Measurements from ENCODE around the gene LRRC8C. TPM values are rescaled to one million over a fixed set of nuclear protein-coding genes. Genes with fewer than 3 reads are reported as not detected.

The LRRC8C gene
- total and polyA plus RNA-seq, 2 experiments from 2014 or later: 0.89 to 3.9 TPM

DNA sequence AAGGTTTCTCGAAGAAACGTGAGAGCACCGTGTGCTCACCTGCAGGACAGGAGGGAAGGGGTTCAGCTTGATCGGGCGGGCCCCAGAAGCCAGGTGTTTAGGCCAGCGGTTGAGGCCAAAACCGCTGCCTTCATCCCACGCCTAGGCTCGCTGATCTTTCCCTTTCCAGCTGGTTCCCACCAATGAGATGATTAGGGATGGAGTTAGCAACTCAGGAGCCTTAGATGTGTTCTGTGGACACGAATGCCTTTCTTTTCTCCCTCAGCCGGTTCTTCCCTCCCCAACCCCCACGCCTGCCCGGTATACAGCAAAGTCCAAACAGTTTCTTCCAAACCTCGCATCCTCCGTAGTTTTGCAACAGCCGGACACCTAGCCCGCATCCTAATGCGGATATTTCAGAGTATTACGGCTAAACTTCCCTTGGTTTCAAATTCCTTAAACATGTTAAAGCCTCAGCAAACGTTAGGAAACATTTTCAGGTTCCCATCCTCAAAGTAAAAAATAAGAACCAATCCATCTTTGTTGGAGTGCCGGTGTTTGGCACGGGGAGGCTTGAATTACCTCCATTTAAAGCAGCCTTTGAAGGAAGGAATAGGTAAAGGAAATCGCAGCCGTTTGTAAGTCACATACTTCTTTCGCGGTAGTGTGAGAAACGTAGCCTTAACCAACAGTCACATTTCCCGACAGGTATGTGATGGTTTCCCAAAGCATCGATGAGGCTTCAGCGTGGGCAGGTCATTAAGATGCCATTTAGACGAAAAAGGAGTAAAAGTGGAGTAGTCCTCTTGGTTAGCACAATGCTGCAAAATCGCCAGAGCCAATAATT, 1.1 kb downstream of the LRRC8C start:
- no peaks in the 10 kb centered on the region for H3K79me2 ChIP-seq (replicated peaks; ENCODE audit: insufficient read depth)
- ATAC-seq: peak; percentile 38

DNA sequence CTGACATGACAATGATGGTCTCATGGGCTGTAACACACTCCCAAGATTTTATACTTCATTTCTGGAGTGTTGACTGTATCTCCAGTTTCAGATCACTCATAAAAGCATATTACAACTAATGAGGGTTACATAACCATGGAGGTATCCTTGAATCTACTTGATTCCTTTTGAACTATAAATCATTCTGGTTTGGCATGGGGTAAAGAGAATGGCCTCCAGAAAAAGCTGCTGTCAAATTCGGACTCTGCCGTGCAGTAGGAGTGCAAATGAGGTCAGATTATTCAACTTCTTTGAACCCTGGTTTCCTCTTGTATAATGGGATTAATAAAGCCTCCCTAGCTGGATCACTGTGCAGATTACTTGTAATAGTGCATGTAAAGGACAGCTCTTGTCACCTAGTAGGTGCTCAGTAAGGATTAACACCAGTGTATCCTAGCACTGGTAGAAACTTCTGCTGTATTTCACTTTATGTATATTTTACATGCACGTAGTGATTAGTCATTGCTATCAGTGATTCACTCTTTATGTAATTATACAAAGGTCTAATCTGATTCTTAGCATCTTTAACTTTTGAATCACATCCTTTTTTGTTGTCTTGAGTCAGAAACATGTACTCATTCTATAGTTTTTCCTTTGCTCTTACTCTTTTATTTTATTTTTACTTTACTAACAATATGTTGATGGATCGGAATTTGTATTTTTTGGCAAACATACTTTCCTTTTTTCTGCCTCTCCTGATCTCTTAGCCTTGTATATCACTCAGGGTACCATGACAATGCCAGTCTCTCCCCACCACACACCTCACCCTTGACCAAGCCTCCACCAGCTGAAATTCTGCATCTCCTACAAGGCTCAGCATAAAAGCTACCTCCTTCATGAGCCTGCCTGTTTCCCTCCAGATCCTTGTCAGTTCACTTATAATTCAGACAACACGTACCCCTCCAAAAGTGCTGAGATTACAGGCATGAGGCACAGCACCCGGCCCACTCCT, 3.2 kb downstream of the LRRC8C start:
- DNase-seq (ENCODE audit: low spot score) (no peak), ATAC-seq (no peak)
- no peak overlapping the region for H3K4me2 ChIP-seq
- no peaks in the 10 kb centered on the region for H3K9me2 ChIP-seq (ENCODE audit: insufficient read depth)
- H3K4me1 ChIP-seq (ENCODE audit: insufficient read depth): peaks cover 18% of the 10 kb centered on the region
- Mint-ChIP-seq H3K27ac (no peak overlapping the region), H3K4me3 (no peak overlapping the region), H3K27me3 (ENCODE audit: insufficient read depth, low read depth, poor library complexity) (peaks cover 19% of the 10 kb centered on the region), H3K9me3 (no peaks in the 10 kb centered on the region), H3K4me1 (peaks cover 18% of the 10 kb centered on the region), H3K36me3 (ENCODE audit: low read depth) (no peaks in the 10 kb centered on the region)
- H3K36me3 ChIP-seq (ENCODE audit: insufficient read depth): no peaks in the 10 kb centered on the region
- H3K27ac ChIP-seq (ENCODE audit: low read depth): no peak overlapping the region
- H3F3A ChIP-seq (replicated peaks; ENCODE audit: low read depth): 0 out of 2 replicates have a peak, but pooled peaks cover 5% of the 10 kb centered on the region
- no peaks in the 10 kb centered on the region for H3K79me2 ChIP-seq (replicated peaks; ENCODE audit: insufficient read depth)
- H2AFZ ChIP-seq: no peak overlapping the region
- no peak overlapping the region for H3K4me3 ChIP-seq
- H4K20me1 ChIP-seq (replicated peaks; ENCODE audit: insufficient read depth): no peaks in the 10 kb centered on the region
- peaks cover 42% of the 10 kb centered on the region for H3K27me3 ChIP-seq (ENCODE audit: insufficient read depth)
- TF ChIP-seq, protein P1, sequence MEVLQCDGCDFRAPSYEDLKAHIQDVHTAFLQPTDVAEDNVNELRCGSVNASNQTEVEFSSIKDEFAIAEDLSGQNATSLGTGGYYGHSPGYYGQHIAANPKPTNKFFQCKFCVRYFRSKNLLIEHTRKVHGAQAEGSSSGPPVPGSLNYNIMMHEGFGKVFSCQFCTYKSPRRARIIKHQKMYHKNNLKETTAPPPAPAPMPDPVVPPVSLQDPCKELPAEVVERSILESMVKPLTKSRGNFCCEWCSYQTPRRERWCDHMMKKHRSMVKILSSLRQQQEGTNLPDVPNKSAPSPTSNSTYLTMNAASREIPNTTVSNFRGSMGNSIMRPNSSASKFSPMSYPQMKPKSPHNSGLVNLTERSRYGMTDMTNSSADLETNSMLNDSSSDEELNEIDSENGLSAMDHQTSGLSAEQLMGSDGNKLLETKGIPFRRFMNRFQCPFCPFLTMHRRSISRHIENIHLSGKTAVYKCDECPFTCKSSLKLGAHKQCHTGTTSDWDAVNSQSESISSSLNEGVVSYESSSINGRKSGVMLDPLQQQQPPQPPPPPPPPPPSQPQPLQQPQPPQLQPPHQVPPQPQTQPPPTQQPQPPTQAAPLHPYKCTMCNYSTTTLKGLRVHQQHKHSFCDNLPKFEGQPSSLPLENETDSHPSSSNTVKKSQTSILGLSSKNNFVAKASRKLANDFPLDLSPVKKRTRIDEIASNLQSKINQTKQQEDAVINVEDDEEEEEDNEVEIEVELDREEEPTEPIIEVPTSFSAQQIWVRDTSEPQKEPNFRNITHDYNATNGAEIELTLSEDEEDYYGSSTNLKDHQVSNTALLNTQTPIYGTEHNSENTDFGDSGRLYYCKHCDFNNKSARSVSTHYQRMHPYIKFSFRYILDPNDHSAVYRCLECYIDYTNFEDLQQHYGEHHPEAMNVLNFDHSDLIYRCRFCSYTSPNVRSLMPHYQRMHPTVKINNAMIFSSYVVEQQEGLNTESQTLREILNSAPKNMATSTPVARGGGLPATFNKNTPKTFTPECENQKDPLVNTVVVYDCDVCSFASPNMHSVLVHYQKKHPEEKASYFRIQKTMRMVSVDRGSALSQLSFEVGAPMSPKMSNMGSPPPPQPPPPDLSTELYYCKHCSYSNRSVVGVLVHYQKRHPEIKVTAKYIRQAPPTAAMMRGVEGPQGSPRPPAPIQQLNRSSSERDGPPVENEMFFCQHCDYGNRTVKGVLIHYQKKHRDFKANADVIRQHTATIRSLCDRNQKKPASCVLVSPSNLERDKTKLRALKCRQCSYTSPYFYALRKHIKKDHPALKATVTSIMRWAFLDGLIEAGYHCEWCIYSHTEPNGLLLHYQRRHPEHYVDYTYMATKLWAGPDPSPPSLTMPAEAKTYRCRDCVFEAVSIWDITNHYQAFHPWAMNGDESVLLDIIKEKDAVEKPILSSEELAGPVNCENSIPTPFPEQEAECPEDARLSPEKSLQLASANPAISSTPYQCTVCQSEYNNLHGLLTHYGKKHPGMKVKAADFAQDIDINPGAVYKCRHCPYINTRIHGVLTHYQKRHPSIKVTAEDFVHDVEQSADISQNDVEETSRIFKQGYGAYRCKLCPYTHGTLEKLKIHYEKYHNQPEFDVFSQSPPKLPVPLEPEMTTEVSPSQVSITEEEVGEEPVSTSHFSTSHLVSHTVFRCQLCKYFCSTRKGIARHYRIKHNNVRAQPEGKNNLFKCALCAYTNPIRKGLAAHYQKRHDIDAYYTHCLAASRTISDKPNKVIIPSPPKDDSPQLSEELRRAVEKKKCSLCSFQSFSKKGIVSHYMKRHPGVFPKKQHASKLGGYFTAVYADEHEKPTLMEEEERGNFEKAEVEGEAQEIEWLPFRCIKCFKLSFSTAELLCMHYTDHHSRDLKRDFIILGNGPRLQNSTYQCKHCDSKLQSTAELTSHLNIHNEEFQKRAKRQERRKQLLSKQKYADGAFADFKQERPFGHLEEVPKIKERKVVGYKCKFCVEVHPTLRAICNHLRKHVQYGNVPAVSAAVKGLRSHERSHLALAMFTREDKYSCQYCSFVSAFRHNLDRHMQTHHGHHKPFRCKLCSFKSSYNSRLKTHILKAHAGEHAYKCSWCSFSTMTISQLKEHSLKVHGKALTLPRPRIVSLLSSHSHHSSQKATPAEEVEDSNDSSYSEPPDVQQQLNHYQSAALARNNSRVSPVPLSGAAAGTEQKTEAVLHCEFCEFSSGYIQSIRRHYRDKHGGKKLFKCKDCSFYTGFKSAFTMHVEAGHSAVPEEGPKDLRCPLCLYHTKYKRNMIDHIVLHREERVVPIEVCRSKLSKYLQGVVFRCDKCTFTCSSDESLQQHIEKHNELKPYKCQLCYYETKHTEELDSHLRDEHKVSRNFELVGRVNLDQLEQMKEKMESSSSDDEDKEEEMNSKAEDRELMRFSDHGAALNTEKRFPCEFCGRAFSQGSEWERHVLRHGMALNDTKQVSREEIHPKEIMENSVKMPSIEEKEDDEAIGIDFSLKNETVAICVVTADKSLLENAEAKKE (CRISPR knock-in tag; IDR thresholded peaks at IDR 0.05): no peak
- no peak for TF ChIP-seq NANOG (IDR thresholded peaks at IDR 0.05; ENCODE audit: borderline replicate concordance)
- TF ChIP-seq EZH2phosphoT487 (IDR thresholded peaks at IDR 0.05; ENCODE audit: unreplicated experiment): no peak
- TF ChIP-seq CREB1 (CRISPR knock-in tag; IDR thresholded peaks at IDR 0.05; ENCODE audit: low read depth): no peak
- TF ChIP-seq ZNF331 (CRISPR knock-in tag; IDR thresholded peaks at IDR 0.05; ENCODE audit: low read depth): no peak
- TF ChIP-seq, protein P2, sequence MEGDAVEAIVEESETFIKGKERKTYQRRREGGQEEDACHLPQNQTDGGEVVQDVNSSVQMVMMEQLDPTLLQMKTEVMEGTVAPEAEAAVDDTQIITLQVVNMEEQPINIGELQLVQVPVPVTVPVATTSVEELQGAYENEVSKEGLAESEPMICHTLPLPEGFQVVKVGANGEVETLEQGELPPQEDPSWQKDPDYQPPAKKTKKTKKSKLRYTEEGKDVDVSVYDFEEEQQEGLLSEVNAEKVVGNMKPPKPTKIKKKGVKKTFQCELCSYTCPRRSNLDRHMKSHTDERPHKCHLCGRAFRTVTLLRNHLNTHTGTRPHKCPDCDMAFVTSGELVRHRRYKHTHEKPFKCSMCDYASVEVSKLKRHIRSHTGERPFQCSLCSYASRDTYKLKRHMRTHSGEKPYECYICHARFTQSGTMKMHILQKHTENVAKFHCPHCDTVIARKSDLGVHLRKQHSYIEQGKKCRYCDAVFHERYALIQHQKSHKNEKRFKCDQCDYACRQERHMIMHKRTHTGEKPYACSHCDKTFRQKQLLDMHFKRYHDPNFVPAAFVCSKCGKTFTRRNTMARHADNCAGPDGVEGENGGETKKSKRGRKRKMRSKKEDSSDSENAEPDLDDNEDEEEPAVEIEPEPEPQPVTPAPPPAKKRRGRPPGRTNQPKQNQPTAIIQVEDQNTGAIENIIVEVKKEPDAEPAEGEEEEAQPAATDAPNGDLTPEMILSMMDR (conservative IDR thresholded peaks at IDR 0.05; ENCODE audit: low read depth in 2 of 2): no peak
- TF ChIP-seq, protein P3, sequence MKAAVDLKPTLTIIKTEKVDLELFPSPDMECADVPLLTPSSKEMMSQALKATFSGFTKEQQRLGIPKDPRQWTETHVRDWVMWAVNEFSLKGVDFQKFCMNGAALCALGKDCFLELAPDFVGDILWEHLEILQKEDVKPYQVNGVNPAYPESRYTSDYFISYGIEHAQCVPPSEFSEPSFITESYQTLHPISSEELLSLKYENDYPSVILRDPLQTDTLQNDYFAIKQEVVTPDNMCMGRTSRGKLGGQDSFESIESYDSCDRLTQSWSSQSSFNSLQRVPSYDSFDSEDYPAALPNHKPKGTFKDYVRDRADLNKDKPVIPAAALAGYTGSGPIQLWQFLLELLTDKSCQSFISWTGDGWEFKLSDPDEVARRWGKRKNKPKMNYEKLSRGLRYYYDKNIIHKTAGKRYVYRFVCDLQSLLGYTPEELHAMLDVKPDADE (IDR thresholded peaks at IDR 0.05): no peak

More for the DNA sequence above, 1.1 kb downstream of the LRRC8C start:
- no peak overlapping the region for H3K27ac ChIP-seq (ENCODE audit: low read depth)
- Mint-ChIP-seq H3K4me1 (peaks cover 18% of the 10 kb centered on the region), H3K27ac (no peak overlapping the region), H3K9me3 (no peaks in the 10 kb centered on the region), H3K36me3 (ENCODE audit: low read depth) (no peaks in the 10 kb centered on the region), H3K27me3 (ENCODE audit: insufficient read depth, low read depth, poor library complexity) (peaks cover 19% of the 10 kb centered on the region), H3K4me3 (peak overlapping the region; percentile 83)
- H2AFZ ChIP-seq: peak overlapping the region; percentile 67
- peak overlapping the region; percentile 88 for H3K4me2 ChIP-seq
- no peak for TF ChIP-seq ZNF331 (CRISPR knock-in tag; IDR thresholded peaks at IDR 0.05; ENCODE audit: low read depth)
- peak; percentile 36 for TF ChIP-seq EZH2 (IDR thresholded peaks at IDR 0.05; ENCODE audit: low read depth, unreplicated experiment)
- TF ChIP-seq JUNB (IDR thresholded peaks at IDR 0.05; ENCODE audit: unreplicated experiment): no peak
- 0 out of 2 replicates have a peak, but pooled peaks cover 5% of the 10 kb centered on the region for H3F3A ChIP-seq (replicated peaks; ENCODE audit: low read depth)
- H4K20me1 ChIP-seq (replicated peaks; ENCODE audit: insufficient read depth): no peaks in the 10 kb centered on the region
- peak; percentile 56 for DNase-seq (ENCODE audit: low spot score)
- no peaks in the 10 kb centered on the region for H3K36me3 ChIP-seq (ENCODE audit: insufficient read depth)
- H3K4me1 ChIP-seq (ENCODE audit: insufficient read depth): peaks cover 18% of the 10 kb centered on the region
- H3K27me3 ChIP-seq (ENCODE audit: insufficient read depth): peaks cover 46% of the 10 kb centered on the region
- H3K9me2 ChIP-seq (ENCODE audit: insufficient read depth): no peaks in the 10 kb centered on the region
- H3K4me3 ChIP-seq: peak overlapping the region; percentile 79

Data from GM23338 (cell line).